HAP-1 (cell line): Measurements from ENCODE around the gene RIPK1.
"Not testable (repeated sequence)": the region's sequence is repeated elsewhere in the genome, so short reads cannot be mapped to it uniquely, and the experiment has no call there.

ENCODE experiments used
- DNase-seq, 2 experiments: peaks; one replicate each; pipeline ENCODE4 v3.0.0-alpha.2; 2016 to 2020; ENCODE audit warnings: low spot score in 2 of 2
- H3K27me3 ChIP-seq: fragments of 250-450 bp; sonication (Bioruptor Pico); 2 replicates; pipeline ENCODE4 v1.5.1; 2020; ENCODE audit warnings: low read depth, mild to moderate bottlenecking, moderate library complexity
- H3K36me3 ChIP-seq: fragments of 250-450 bp; sonication (Bioruptor Pico); replicated peaks from 2 replicates; pipeline ENCODE4 v1.5.1; 2020; ENCODE audit warnings: mild to moderate bottlenecking
- H3K4me1 ChIP-seq: fragments of 250-450 bp; sonication (Bioruptor Pico); 2 replicates; pipeline ENCODE4 v1.5.1; 2020; ENCODE audit warnings: mild to moderate bottlenecking
- H3K4me3 ChIP-seq: fragments of 250-450 bp; sonication (Bioruptor Pico); 2 replicates; pipeline ENCODE4 v1.5.1; 2020; ENCODE audit warnings: mild to moderate bottlenecking, moderate library complexity
- H3K9me3 ChIP-seq: fragments of 250-450 bp; sonication (Bioruptor Pico); 2 replicates; pipeline ENCODE4 v1.5.1; 2020; ENCODE audit warnings: mild to moderate bottlenecking, moderate library complexity
- in situ Hi-C: fragments of 300-500 bp; cut with MboI; formaldehyde crosslinking; loops from 3 replicates; pipeline ENCODE4 v1.14.3; 2020; ENCODE audit warnings: low sequenced_read_pairs, inconsistent platforms, mixed read lengths

RIPK1 gene

DNA sequence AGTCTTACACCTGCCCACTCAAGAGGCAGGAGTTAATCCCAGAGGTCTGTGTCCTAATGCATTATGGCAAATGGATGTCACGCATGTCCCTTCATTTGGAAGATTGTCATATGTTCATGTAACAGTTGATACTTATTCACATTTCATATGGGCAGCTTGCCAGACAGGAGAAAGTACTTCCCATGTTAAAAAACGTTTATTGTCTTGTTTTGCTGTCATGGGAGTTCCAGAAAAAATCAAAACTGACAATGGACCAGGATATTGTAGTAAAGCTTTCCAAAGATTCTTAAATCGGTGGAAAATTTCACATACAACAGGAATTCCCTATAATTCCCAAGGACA, 13.2 kb upstream of the RIPK1 start:
- H3K9me3 ChIP-seq, DNase-seq, H3K4me3 ChIP-seq, H3K27me3 ChIP-seq, H3K36me3 ChIP-seq: not testable (repeated sequence)
- in situ Hi-C loops: loop anchor here (5.0 to 10.0 kb wide), 2 partner anchors 213 to 280 kb away; partner anchors contain the start of gene SERPINB1
- H3K4me1 ChIP-seq: peaks cover 15% of the 10 kb centered on the region

GRCh38 chr6:3057063-3057770, 11.1 kb upstream of the RIPK1 start:
- in situ Hi-C loops: loop anchor here (5.0 to 10.0 kb wide), 2 partner anchors 215 to 282 kb away; partner anchors contain the start of gene SERPINB1
- Histone ChIP-seq H3K4me3 (no peak overlapping the region), H3K27me3 (no peaks in the 10 kb centered on the region), H3K9me3 (no peaks in the 10 kb centered on the region), H3K36me3 (no peaks in the 10 kb centered on the region), H3K4me1 (peaks cover 15% of the 10 kb centered on the region)
- no peak for DNase-seq

DNA sequence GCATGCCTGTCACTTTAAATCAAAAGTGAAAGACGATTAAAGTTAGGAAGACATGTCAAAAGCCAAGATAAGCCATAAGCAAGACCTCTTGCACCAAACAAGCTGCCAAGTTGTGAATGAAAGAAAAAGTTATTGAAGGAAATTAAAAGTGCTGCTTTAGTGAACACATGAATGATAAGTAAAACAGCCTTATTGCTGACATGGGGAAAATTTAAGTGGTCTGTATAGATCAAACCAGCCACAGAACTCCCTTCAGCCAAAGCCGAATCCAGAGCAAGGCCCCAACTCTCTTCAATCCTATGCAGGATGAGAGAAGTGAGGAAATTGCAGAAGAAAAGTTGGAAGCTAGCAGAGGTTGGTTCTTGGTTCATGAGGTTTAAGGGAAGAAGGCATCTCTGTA, 9.3 kb upstream of the RIPK1 start:
- no peak overlapping the region for H3K4me3 ChIP-seq
- DNase-seq: no peak
- H3K27me3 ChIP-seq: no peaks in the 10 kb centered on the region
- H3K4me1 ChIP-seq: peaks cover 15% of the 10 kb centered on the region
- in situ Hi-C loops: loop anchor here (5.0 to 10.0 kb wide), 2 partner anchors 217 to 284 kb away; partner anchors contain the start of gene SERPINB1
- no peaks in the 10 kb centered on the region; the same call in 1 of the 2 replicates for H3K36me3 ChIP-seq
- H3K9me3 ChIP-seq: no peaks in the 10 kb centered on the region

DNA sequence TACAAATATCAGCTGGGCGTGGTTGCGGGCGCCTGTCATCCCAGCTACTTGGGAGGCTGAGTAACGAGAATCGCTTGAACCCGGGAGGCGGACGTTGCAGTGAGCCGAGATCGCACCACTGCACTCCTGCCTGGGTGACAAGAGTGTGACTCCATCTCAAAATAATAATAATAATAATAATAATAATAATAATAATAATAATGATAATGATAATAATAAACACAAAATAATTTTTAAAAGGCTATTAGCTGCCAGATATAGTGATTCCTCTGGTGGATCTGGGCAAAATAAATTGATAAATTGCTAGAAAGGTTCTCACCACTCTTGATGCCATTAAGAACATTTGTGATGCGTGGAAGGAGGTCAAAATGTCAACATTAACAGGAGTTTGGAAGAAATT, 8.2 kb upstream of the RIPK1 start:
- H3K36me3 ChIP-seq, H3K9me3 ChIP-seq, in situ Hi-C loops, DNase-seq, H3K27me3 ChIP-seq, H3K4me3 ChIP-seq, H3K4me1 ChIP-seq: not testable (repeated sequence)

DNA sequence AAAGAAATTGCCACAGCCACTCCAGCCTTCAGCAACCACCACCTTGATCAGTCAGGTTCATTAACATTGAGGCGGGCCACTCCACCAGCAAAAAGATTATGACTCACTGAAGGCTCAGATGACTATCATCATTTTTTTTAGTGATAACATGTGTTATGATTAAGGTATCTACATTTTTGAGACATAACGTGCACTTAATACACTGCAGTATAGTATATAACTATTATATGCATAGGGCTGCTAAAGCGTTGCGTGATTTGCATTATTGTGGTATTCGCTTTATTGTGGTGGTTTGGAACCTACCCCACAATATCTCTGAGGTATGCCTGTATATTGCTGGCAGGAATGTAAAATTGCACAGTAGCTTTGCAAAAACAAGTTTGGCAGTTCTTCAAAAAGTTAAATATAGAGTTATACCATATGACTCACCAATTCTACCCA, 6.8 kb upstream of the RIPK1 start:
- in situ Hi-C loops: no loop called here
- H3K4me3 ChIP-seq: no peak overlapping the region
- no peaks in the 10 kb centered on the region for H3K9me3 ChIP-seq
- no peaks in the 10 kb centered on the region for H3K27me3 ChIP-seq
- DNase-seq: no peak
- H3K4me1 ChIP-seq: no peaks in the 10 kb centered on the region
- no peaks in the 10 kb centered on the region; the same call in 1 of the 2 replicates for H3K36me3 ChIP-seq

DNA sequence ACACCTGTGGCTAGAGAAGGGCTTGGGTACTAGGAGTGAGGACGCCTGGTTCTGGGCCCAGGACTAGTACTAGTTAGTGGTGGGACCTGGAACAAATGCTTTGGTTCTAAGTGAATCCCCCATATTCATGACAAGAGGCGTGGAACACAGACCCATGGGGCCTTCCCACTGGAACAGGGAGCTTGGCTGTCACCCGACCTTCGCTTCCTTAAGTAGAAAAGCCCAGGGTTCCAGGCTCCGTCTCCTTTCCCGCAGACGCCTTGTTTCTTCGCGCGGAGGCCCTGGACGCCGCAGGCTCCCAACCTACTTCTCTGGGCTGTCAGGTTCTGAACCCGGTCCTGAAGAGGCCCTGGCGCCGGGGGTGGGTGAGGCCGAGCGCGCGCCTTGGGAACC, 5.0 kb upstream of the RIPK1 start:
- H3K9me3 ChIP-seq, in situ Hi-C loops, H3K36me3 ChIP-seq, H3K4me1 ChIP-seq, DNase-seq, H3K27me3 ChIP-seq: not testable (repeated sequence)
- peak overlapping the region; percentile 72 for H3K4me3 ChIP-seq

GRCh38 chr6:3063733-3064700, 4.3 kb upstream of the RIPK1 start:
- peak overlapping the region; percentile 72 for H3K4me3 ChIP-seq
- H3K27me3 ChIP-seq: no peaks in the 10 kb centered on the region
- H3K9me3 ChIP-seq: peaks cover 4% of the 10 kb centered on the region; the same call in 1 of the 2 replicates
- DNase-seq: peak; percentile 82 to 94
- peaks cover 8% of the 10 kb centered on the region; the same call in 1 of the 2 replicates for H3K4me1 ChIP-seq
- in situ Hi-C loops: no loop called here
- no peaks in the 10 kb centered on the region; the same call in 1 of the 2 replicates for H3K36me3 ChIP-seq

DNA sequence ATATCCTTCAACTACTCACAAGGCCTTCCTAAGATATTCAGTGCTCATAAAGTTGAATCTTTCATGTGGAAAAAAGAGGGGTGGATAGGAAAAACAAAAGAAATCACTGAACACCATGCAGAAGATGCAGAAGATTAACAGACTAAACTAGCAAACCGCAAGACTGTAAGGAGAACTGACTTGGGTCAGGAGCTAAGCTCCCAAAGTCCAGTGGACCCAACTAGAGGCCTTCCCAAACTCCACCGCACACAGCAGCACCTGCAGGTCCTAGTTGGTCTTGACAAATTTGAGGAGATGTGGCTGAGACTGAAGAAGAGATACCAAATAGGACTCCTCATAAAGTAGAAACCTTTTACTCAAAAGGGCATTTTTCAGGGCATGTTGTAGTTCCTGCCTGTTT, 3.3 kb downstream of the RIPK1 start:
- H3K36me3 ChIP-seq: no peaks in the 10 kb centered on the region
- in situ Hi-C loops: no loop called here
- H3K27me3 ChIP-seq: no peaks in the 10 kb centered on the region
- H3K4me3 ChIP-seq: no peak overlapping the region
- peaks cover 48% of the 10 kb centered on the region for H3K4me1 ChIP-seq
- peaks cover 4% of the 10 kb centered on the region; the same call in 1 of the 2 replicates for H3K9me3 ChIP-seq
- DNase-seq: no peak

DNA sequence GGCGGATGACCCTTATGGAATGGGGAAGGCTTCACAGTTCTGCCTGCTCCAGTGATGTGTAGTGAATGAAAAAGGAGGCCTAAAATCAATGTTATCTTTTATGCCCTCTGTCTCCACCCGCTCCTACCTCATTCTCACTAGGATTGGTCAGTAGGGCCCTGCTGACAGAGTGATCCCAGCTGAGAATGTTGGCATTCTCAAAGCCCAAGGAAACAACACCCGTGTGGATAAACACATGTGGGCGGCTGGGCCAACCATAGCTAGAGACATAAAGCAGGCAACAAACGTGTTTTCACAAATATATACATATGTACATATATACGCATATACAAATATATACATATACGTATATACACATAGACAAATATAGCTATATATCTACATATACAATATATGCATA, 4.5 kb downstream of the RIPK1 start:
- H3K9me3 ChIP-seq: no peaks in the 10 kb centered on the region
- H3K27me3 ChIP-seq: no peaks in the 10 kb centered on the region
- H3K4me3 ChIP-seq: no peak overlapping the region
- peaks cover 43% of the 10 kb centered on the region for H3K4me1 ChIP-seq
- peaks cover 7% of the 10 kb centered on the region for H3K36me3 ChIP-seq
- DNase-seq: no peak
- in situ Hi-C loops: no loop called here

- peaks cover 40% of the 10 kb centered on the region for H3K4me1 ChIP-seq
Observed at GRCh38 chr6:3073382-3073781, 5.1 kb downstream of the RIPK1 start.

DNA sequence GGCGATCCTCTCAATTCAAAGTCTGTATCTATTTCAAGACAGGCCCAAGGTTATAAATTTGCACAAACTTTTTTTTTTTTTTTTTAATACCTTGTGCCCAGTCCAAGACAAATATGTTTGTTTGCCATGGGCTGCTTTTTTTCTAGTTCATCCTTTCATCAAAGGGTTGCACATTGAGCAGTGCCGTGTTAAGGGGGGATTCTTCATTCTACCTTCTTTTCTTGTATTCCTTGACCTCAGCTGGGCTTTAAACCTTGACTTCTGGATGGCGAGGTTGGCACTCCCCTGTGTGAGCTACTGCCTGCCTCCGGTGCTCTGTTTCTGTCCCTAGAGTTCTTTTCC, 7.4 kb downstream of the RIPK1 start:
- no peaks in the 10 kb centered on the region for H3K9me3 ChIP-seq
- in situ Hi-C loops: no loop called here
- peaks cover 32% of the 10 kb centered on the region for H3K4me1 ChIP-seq
- no peak for DNase-seq
- H3K27me3 ChIP-seq: no peaks in the 10 kb centered on the region
- H3K36me3 ChIP-seq: peaks cover 31% of the 10 kb centered on the region
- peak overlapping the region; percentile 2; the same call in 1 of the 2 replicates for H3K4me3 ChIP-seq

More at GRCh38 chr6:3073382-3073781, 5.1 kb downstream of the RIPK1 start:
- no peaks in the 10 kb centered on the region for H3K9me3 ChIP-seq
- H3K4me3 ChIP-seq: no peak overlapping the region
- DNase-seq: no peak
- in situ Hi-C loops: no loop called here
- H3K27me3 ChIP-seq: no peaks in the 10 kb centered on the region
- peaks cover 13% of the 10 kb centered on the region for H3K36me3 ChIP-seq

DNA sequence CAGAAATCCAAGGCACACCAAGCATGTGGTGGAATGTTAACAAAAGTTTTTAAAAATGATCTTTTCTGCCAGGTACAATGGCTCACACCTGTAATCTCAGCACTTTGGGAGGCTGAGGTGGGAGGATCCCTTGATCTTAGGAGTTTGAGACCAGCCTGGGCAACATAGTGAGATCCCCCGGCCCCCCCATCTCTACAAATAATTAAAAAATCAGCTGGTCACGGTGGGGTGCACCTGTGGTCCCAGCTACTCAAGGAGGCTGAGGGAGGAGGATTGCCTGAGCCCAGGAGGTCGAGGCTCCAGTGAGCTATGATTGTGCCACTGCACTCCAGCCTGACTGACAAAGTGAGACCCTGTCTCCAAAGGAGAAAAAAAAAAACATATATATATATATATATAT, 8.0 kb downstream of the RIPK1 start:
- no peak for DNase-seq
- Histone ChIP-seq H3K4me3 (no peak overlapping the region), H3K27me3 (no peaks in the 10 kb centered on the region), H3K36me3 (peaks cover 37% of the 10 kb centered on the region), H3K9me3 (no peaks in the 10 kb centered on the region), H3K4me1 (peaks cover 26% of the 10 kb centered on the region)
- in situ Hi-C loops: no loop called here

DNA sequence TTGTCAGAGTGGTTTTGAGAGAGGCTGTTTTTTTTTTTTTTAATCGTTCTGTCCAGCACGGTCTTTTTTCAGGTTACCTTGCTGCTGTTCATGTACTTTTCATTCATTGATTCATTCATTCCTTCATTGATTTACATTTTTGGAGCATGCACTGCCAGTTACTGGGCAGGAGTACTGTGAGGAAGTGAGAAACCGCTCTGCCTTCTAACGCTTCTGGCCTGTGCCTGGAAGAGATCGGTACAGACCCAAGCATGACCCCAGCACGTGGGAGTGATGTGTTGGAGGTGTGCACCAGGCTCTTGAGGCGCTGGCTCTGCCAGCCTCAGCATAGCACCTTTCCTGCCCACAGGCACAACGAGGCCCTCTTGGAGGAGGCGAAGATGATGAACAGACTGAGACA, 9.1 kb downstream of the RIPK1 start:
- in situ Hi-C loops: no loop called here
- Histone ChIP-seq H3K4me3 (no peak overlapping the region), H3K4me1 (peaks cover 20% of the 10 kb centered on the region), H3K36me3 (peaks cover 44% of the 10 kb centered on the region), H3K27me3 (no peaks in the 10 kb centered on the region), H3K9me3 (no peaks in the 10 kb centered on the region)
- no peak for DNase-seq

- H3K27me3 ChIP-seq, H3K9me3 ChIP-seq, H3K4me3 ChIP-seq, DNase-seq, in situ Hi-C loops: not testable (repeated sequence)
- peaks cover 18% of the 10 kb centered on the region for H3K4me1 ChIP-seq
- H3K36me3 ChIP-seq: peaks cover 59% of the 10 kb centered on the region
Observed at GRCh38 chr6:3078952-3079351, 10.7 kb downstream of the RIPK1 start.
